GM11168 (cell line): ENCODE results near the gene ALDH7A1.

Experiments used
- in situ Hi-C: fragments of 300-500 bp; cut with MboI; formaldehyde crosslinking; loops from one replicate; pipeline ENCODE4 v1.12.0; 2022; ENCODE audit warnings: low sequenced_read_pairs; ENCODE audit not compliant: unreplicated experiment

Gene ALDH7A1

DNA sequence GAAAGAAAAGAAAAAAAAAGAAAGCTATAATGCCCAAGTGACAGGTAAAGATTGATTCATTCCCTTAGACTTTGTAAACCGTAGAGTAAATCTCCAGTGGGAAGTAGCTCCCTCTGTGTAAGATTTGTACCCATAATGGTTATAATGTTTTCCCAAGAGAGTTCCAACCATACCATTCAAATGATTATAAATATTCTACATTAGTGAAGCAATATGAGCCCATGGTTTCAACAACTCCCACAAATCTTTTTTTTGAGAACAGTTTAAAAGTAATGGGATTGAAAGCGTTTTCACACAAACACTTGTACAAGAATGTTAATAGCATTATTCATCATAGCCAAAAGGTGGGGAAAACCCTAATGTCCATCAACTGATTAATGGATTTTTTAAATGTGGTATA, 113.8 kb downstream of the ALDH7A1 start:
- in situ Hi-C loops = no loop called here
